Panc1 (cell line): ENCODE measurements around the gene LRMDA. TPM values are rescaled to one million over a fixed set of nuclear protein-coding genes. Genes with fewer than 3 reads are reported as not detected.

Experiments used
- ATAC-seq: fragments of 200-7000 bp; cut with Tn5 transposase; 2 replicates; pipeline ENCODE4 v1.9.1; 2020; ENCODE audit warnings: mild to moderate bottlenecking, moderate library complexity
- BruUV-seq: library from RNA; stranded (reverse); fragments of 400-500 nt; replicated peaks from 2 replicates; lab custom pipeline; 2021; lab: Mats Ljungman, UMichigan
- CTCF ChIA-PET: fragments of 300-600 bp; sonication (Branson Sonifier 250); formaldehyde crosslinking; loops from one replicate; lab custom pipeline; 2022; ENCODE audit warnings: antibody characterized with exemption; lab: Charles Lee
- POLR2A ChIA-PET: fragments of 300-600 bp; sonication (Branson Sonifier 250); formaldehyde crosslinking; loops from one replicate; lab custom pipeline; 2022; ENCODE audit warnings: antibody characterized with exemption; lab: Charles Lee
- DNase-seq: peaks from one replicate; pipeline ENCODE4 v3.0.0-alpha.2; 2010; ENCODE audit warnings: low read depth, low spot score
- H3K27ac ChIP-seq: 2 replicates; pipeline ENCODE4 v1.5.1; 2011; ENCODE audit warnings: mild to moderate bottlenecking, low read length, inconsistent platforms
- H3K27me3 ChIP-seq: fragments of 200-500 bp; sonication (Bioruptor generic); 2 replicates; pipeline ENCODE4 v1.6.0; 2014; ENCODE audit warnings: low read length, inconsistent platforms; ENCODE audit not compliant: control insufficient read depth, insufficient read depth
- H3K36me3 ChIP-seq: fragments of 200-500 bp; sonication (Bioruptor generic); 2 replicates; pipeline ENCODE4 v1.5.1; 2014; ENCODE audit warnings: inconsistent platforms, mild to moderate bottlenecking, low read length, moderate library complexity; ENCODE audit not compliant: control insufficient read depth, insufficient read depth
- H3K4me1 ChIP-seq: 2 replicates; pipeline ENCODE4 v1.5.1; 2011; ENCODE audit warnings: inconsistent platforms, mild to moderate bottlenecking, low read length, moderate library complexity; ENCODE audit not compliant: control insufficient read depth, insufficient read depth
- H3K4me3 ChIP-seq, 2 experiments: 2 replicates each; pipeline ENCODE4 v1.5.1; 2011 to 2012; ENCODE audit warnings: low read depth in 2 of 2, low read length in 2 of 2, mild to moderate bottlenecking in 2 of 2, inconsistent platforms in 1 of 2, moderate library complexity in 1 of 2
- H3K9me3 ChIP-seq: fragments of 200-500 bp; sonication (Bioruptor generic); 2 replicates; pipeline ENCODE4 v1.5.1; 2014; ENCODE audit warnings: low read depth, mild to moderate bottlenecking, inconsistent platforms, low read length, moderate library complexity; ENCODE audit not compliant: control insufficient read depth, insufficient read depth
- CTCF ChIP-seq: fragments of 450-650 bp; IDR thresholded peaks from 2 replicates; pipeline ENCODE4 v1.5.1; 2017; ENCODE audit warnings: mild to moderate bottlenecking
- POLR2AphosphoS5 ChIP-seq: IDR thresholded peaks from 2 replicates; pipeline ENCODE4 v1.6.1; 2012; ENCODE audit warnings: mild to moderate bottlenecking, low read depth, low read length, moderate library complexity
- REST ChIP-seq, 2 experiments: IDR thresholded peaks; 2 replicates each; pipeline ENCODE4 v1.6.1; 2011 to 2012; ENCODE audit warnings: low read depth in 2 of 2, control low read depth in 1 of 2, low read length in 1 of 2, mild to moderate bottlenecking in 1 of 2, moderate library complexity in 1 of 2; ENCODE audit not compliant: insufficient read depth in 1 of 2
- SIN3A ChIP-seq: IDR thresholded peaks from 2 replicates; pipeline ENCODE4 v1.6.1; 2012; ENCODE audit warnings: low read depth, mild to moderate bottlenecking, low read length, moderate library complexity, borderline replicate concordance; ENCODE audit not compliant: insufficient read depth
- TCF7L2 ChIP-seq: IDR thresholded peaks from 2 replicates; pipeline ENCODE4 v1.6.1; 2011; ENCODE audit warnings: mild to moderate bottlenecking, low read depth, low read length, inconsistent platforms
- in situ Hi-C: cut with HindIII; loops from 2 replicates; pipeline ENCODE4 v1.10.0; 2016; ENCODE audit warnings: low sequenced_read_pairs, low pct_unique_long_range_greater_than_20kb
- intact Hi-C: fragments of 100-400 bp; cut with micrococcal nuclease; formaldehyde crosslinking; loops from one replicate; pipeline ENCODE4 v1.10.0; 2022; ENCODE audit not compliant: unreplicated experiment
- total RNA-seq: library from RNA; stranded (reverse); gene quantifications from one replicate; pipeline ENCODE4 v1.2.1, GENCODE V29; 2021; ENCODE audit not compliant: unreplicated experiment

Gene LRMDA
- total RNA-seq, 1 experiment from 2014 or later, result 1.2 TPM

- peaks cover 5% of the 10 kb centered on the region; the same call in 1 of the 2 replicates for H3K27me3 ChIP-seq
- ChIA-PET CTCF (no interaction called here), POLR2A (no interaction called here)
- H3K27ac ChIP-seq, result no peak overlapping the region
- in situ Hi-C loops, result no loop called here
- no peaks in the 10 kb centered on the region for H3K4me1 ChIP-seq
- no peak overlapping the region for H3K4me3 ChIP-seq
- BruUV-seq, result no TSS peak
- H3K9me3 ChIP-seq, result no peaks in the 10 kb centered on the region
- no peak for ATAC-seq
- DNase-seq, result no peak
- intact Hi-C loops, result no loop called here
- no peaks in the 10 kb centered on the region for H3K36me3 ChIP-seq
- TF ChIP-seq SIN3A (no peak), CTCF (peak; percentile 19; the same call in 1 of the 2 replicates), TCF7L2 (no peak)
Measured at GRCh38 chr10:75651417-75651816, 220.0 kb downstream of the LRMDA start.

- in situ Hi-C loops (no loop called here), intact Hi-C loops (no loop called here)
- ChIA-PET CTCF (no interaction called here), POLR2A (no interaction called here)
- no peaks in the 10 kb centered on the region for H3K9me3 ChIP-seq
- ATAC-seq (no peak), DNase-seq (no peak)
- H3K4me3 ChIP-seq, result no peak overlapping the region
- TF ChIP-seq SIN3A (no peak), TCF7L2 (no peak), POLR2AphosphoS5 (no peak), CTCF (no peak), REST (IDR thresholded peaks at IDR 0.05; ENCODE audit: insufficient read depth in 1 of 2, low read depth in 2 of 2, low read length in 1 of 2) (no peak)
- no peaks in the 10 kb centered on the region for H3K4me1 ChIP-seq
- H3K36me3 ChIP-seq, result no peaks in the 10 kb centered on the region
- H3K27me3 ChIP-seq, result peaks cover 5% of the 10 kb centered on the region; the same call in 1 of the 2 replicates
- H3K27ac ChIP-seq, result no peak overlapping the region
- BruUV-seq, result no TSS peak
Measured at GRCh38 chr10:75652146-75652740, 220.8 kb downstream of the LRMDA start.
